ENCODE measurements around the gene SLC25A5. TPM values are rescaled to one million over a fixed set of nuclear protein-coding genes. Genes with fewer than 3 reads are reported as not detected.

Gene SLC25A5
- total RNA-seq, 1 donor from 2014 or later, result 114 TPM

- no peak for DNase-seq
Observed at GRCh38 chrX:119505945-119506344, 37.7 kb downstream of the SLC25A5 start.

- no peak for DNase-seq
Observed at GRCh38 chrX:119507206-119507605, 39.0 kb downstream of the SLC25A5 start.

- no peak for DNase-seq
Observed at GRCh38 chrX:119512146-119512800, 44.0 kb downstream of the SLC25A5 start.

GRCh38 chrX:119516157-119516702, 48.0 kb downstream of the SLC25A5 start:
- peak; percentile 25 for DNase-seq

- no peak for DNase-seq
Observed at GRCh38 chrX:119518371-119518770, 50.1 kb downstream of the SLC25A5 start.

Small RNAs within 50 kb of the gene (small RNA-seq; reads per million reads assigned to genes)
- gene RNU1-67P (ENCODE audit: low replicate concordance) (1.0 reads per million, percentile 79 among the genes with 10 or more reads in this experiment), gene RNY3P16 (ENCODE audit: low replicate concordance) (not detected)

Other genes starting within 250 kb of the SLC25A5 start
- gene PGRMC1, start 232.2 kb upstream of the SLC25A5 start, total RNA-seq, result 122 TPM
- gene SLC25A43, start 69.1 kb upstream of the SLC25A5 start, total RNA-seq, result 8.8 TPM
- gene STEEP1, start 97.0 kb downstream of the SLC25A5 start, total RNA-seq, result 34.3 TPM
- 31.0 TPM for gene UBE2A, start 106.1 kb downstream of the SLC25A5 start, total RNA-seq
- gene NKRF, start 138.0 kb downstream of the SLC25A5 start, total RNA-seq, result 8.1 TPM
- 17.2 TPM for gene SEPTIN6, start 224.7 kb downstream of the SLC25A5 start, total RNA-seq

Measured in skin of body (tissue), 3 donors.